CD14-positive monocyte (primary cell): ENCODE data around the gene BRIP1. TPM values are rescaled to one million over a fixed set of nuclear protein-coding genes. Genes with fewer than 3 reads are reported as not detected.

Experiments used
- DNase-seq, 3 donors: peaks; one replicate each; pipeline ENCODE4 v3.0.0-alpha.2; 2011 to 2022
- H2AFZ ChIP-seq: 2 replicates; pipeline ENCODE4 v1.6.0; 2012; ENCODE audit warnings: mild to moderate bottlenecking, low read depth, low read length, inconsistent platforms; ENCODE audit not compliant: insufficient read depth, poor library complexity, severe bottlenecking
- H3K27ac ChIP-seq, 2 donors: 1 replicate in 1 of 2; 2 replicates in 1 of 2; pipeline ENCODE4 v1.5.1; 2012 to 2013; ENCODE audit warnings: low read length in 2 of 2, control low read depth in 1 of 2, inconsistent platforms in 1 of 2, low read depth in 1 of 2, mild to moderate bottlenecking in 1 of 2
- H3K27me3 ChIP-seq, 2 donors: one replicate each; pipeline versions ENCODE4 v1.6.0 to v1.6.1; 2011 to 2013; ENCODE audit warnings: low read length in 2 of 2; ENCODE audit not compliant: control insufficient read depth in 2 of 2, insufficient read depth in 2 of 2
- H3K36me3 ChIP-seq, 2 donors: replicated peaks in 1 of 2; 1 replicate in 1 of 2; 2 replicates in 1 of 2; pipeline versions ENCODE4 v1.5.1 to v1.6.1; 2012 to 2013; ENCODE audit warnings: low read length in 2 of 2, control low read depth in 1 of 2, inconsistent platforms in 1 of 2, mild to moderate bottlenecking in 1 of 2; ENCODE audit not compliant: insufficient read depth in 2 of 2, control insufficient read depth in 1 of 2
- H3K4me1 ChIP-seq, 2 donors: 1 replicate in 1 of 2; 2 replicates in 1 of 2; pipeline versions ENCODE4 v1.5.1 to v1.6.1; 2012 to 2013; ENCODE audit warnings: low read length in 2 of 2, control low read depth in 1 of 2, inconsistent platforms in 1 of 2, mild to moderate bottlenecking in 1 of 2, moderate library complexity in 1 of 2; ENCODE audit not compliant: insufficient read depth in 2 of 2, control insufficient read depth in 1 of 2
- H3K4me2 ChIP-seq: replicated peaks from 2 replicates; pipeline ENCODE3; 2012; ENCODE audit warnings: low read length, moderate library complexity, mild to moderate bottlenecking; ENCODE audit not compliant: poor library complexity, severe bottlenecking; ENCODE audit errors: extremely low read depth
- H3K4me3 ChIP-seq, 3 experiments: fragments of 200-600 bp in 1 of 3; sonication (generic) in 1 of 3; replicated peaks in 1 of 3; 1 replicate in 2 of 3; 2 replicates in 1 of 3; pipeline ENCODE4 v1.5.1; 2011 to 2013; ENCODE audit warnings: low read length in 3 of 3, mild to moderate bottlenecking in 3 of 3, control low read depth in 2 of 3, low read depth in 2 of 3, inconsistent platforms in 1 of 3, moderate library complexity in 1 of 3
- H3K79me2 ChIP-seq: 2 replicates; pipeline ENCODE4 v1.6.0; 2012; ENCODE audit warnings: mild to moderate bottlenecking, control low read depth, inconsistent platforms, low read length, moderate library complexity; ENCODE audit not compliant: insufficient read depth
- H3K9ac ChIP-seq: 2 replicates; pipeline ENCODE4 v1.6.0; 2017; ENCODE audit warnings: low read length, mild to moderate bottlenecking; ENCODE audit not compliant: insufficient read depth, poor library complexity, severe bottlenecking
- H3K9me3 ChIP-seq, 2 donors: replicated peaks in 1 of 2; 1 replicate in 1 of 2; 2 replicates in 1 of 2; pipeline versions ENCODE4 v1.5.1 to v1.6.1; 2012 to 2013; ENCODE audit warnings: low read length in 2 of 2, control low read depth in 1 of 2; ENCODE audit not compliant: control insufficient read depth in 1 of 2, insufficient read depth in 1 of 2
- H4K20me1 ChIP-seq: 2 replicates; pipeline ENCODE4 v1.6.0; 2012; ENCODE audit warnings: mild to moderate bottlenecking, low read length, control low read depth, moderate library complexity; ENCODE audit not compliant: insufficient read depth
- H3K27ac Mint-ChIP-seq, 7 donors: one replicate each; pipeline ENCODE4 v1.8.0; 2020; ENCODE audit warnings: mild to moderate bottlenecking in 7 of 7, mixed read lengths in 7 of 7, moderate library complexity in 6 of 7, inconsistent platforms in 2 of 7
- H3K27me3 Mint-ChIP-seq, 3 donors: one replicate each; pipeline ENCODE4 v1.8.0; 2021 to 2022; ENCODE audit warnings: low read depth in 3 of 3, mild to moderate bottlenecking in 3 of 3, mixed read lengths in 3 of 3, moderate library complexity in 3 of 3, inconsistent platforms in 1 of 3
- H3K36me3 Mint-ChIP-seq, 2 donors: one replicate each; pipeline ENCODE4 v1.8.0; 2020; ENCODE audit warnings: mixed read lengths in 2 of 2, inconsistent platforms in 1 of 2, mild to moderate bottlenecking in 1 of 2
- H3K4me1 Mint-ChIP-seq: one replicate; pipeline ENCODE4 v1.8.0; 2020; ENCODE audit warnings: mild to moderate bottlenecking, mixed read lengths
- H3K4me3 Mint-ChIP-seq, 2 donors: one replicate each; pipeline ENCODE4 v1.8.0; 2020; ENCODE audit warnings: mild to moderate bottlenecking in 2 of 2, mixed read lengths in 2 of 2, moderate library complexity in 1 of 2
- H3K9me3 Mint-ChIP-seq, 7 donors: one replicate each; pipeline ENCODE4 v1.8.0; 2020 to 2022; ENCODE audit warnings: mixed read lengths in 7 of 7, mild to moderate bottlenecking in 6 of 7, moderate library complexity in 6 of 7, inconsistent platforms in 2 of 7
- CTCF ChIP-seq: fragments of 200-600 bp; IDR thresholded peaks from one replicate; pipeline ENCODE4 v1.8.0; 2022; ENCODE audit warnings: antibody characterized with exemption, mild to moderate bottlenecking
- WGBS: methylation state at CpG from one replicate; pipeline ENCODE4 v1.1.5; 2013; ENCODE audit warnings: missing lambda C conversion rate; ENCODE audit not compliant: insufficient coverage; 5-methylcytosine and 5-hydroxymethylcytosine counted together
- intact Hi-C, 2 donors: fragments of 100-400 bp; cut with micrococcal nuclease; formaldehyde crosslinking; loops; one replicate each; pipeline versions ENCODE4 v1.15.0 to v1.15.1; 2023
- polyA plus RNA-seq, 3 donors: library from polyadenylated mRNA; depleted of rRNA in 1 of 3; unstranded in 2 of 3; stranded (reverse) in 1 of 3; fragments of 300-500 nt in 2 of 3; fragments of >200 nt in 1 of 3; fragmentation: Illumina TruSeq in 2 of 3; gene quantifications; 1 replicate in 2 of 3; 2 replicates in 1 of 3; pipeline ENCODE4 v1.2.3, GENCODE V29; 2012 to 2021

The BRIP1 gene
- polyA plus RNA-seq, 3 donors, result 0.11 to 0.12 TPM; not detected in 1

GRCh38 chr17:61806081-61806828, 57.1 kb downstream of the BRIP1 start:
- H3K4me2 ChIP-seq, result no peak overlapping the region
- H3K36me3 ChIP-seq, result peaks cover 0 to 4% of the 10 kb centered on the region in 2 donors
- peak overlapping the region in 1 of 2 donors; percentile 11 for H3K27ac ChIP-seq
- no peaks in the 10 kb centered on the region for H4K20me1 ChIP-seq
- 96% methylated on average over 3 of the region's 7 CpGs for WGBS
- Mint-ChIP-seq H3K9me3 (no peaks in the 10 kb centered on the region), H3K36me3 (peaks cover 3 to 7% of the 10 kb centered on the region in 2 donors), H3K4me3 (no peak overlapping the region), H3K27ac (peak overlapping the region in 1 of 7 donors; percentile 33), H3K4me1 (peaks cover 13% of the 10 kb centered on the region), H3K27me3 (no peaks in the 10 kb centered on the region)
- DNase-seq, result no peak
- no peak overlapping the region for H3K4me3 ChIP-seq
- TF ChIP-seq CTCF, result no peak
- no peak overlapping the region for H3K9ac ChIP-seq
- H3K4me1 ChIP-seq, result peaks cover 6 to 11% of the 10 kb centered on the region in 2 donors
- no peaks in the 10 kb centered on the region for H3K9me3 ChIP-seq
- no peaks in the 10 kb centered on the region for H3K79me2 ChIP-seq
- H2AFZ ChIP-seq, result no peak overlapping the region
- intact Hi-C loops, result no loop called here
- no peaks in the 10 kb centered on the region for H3K27me3 ChIP-seq

- no peak overlapping the region for H3K4me3 ChIP-seq
- Mint-ChIP-seq H3K4me1 (peaks cover 10% of the 10 kb centered on the region), H3K27me3 (no peaks in the 10 kb centered on the region), H3K36me3 (peaks cover 3 to 7% of the 10 kb centered on the region in 2 donors), H3K4me3 (no peak overlapping the region), H3K9me3 (no peaks in the 10 kb centered on the region), H3K27ac (no peak overlapping the region)
- H3K27ac ChIP-seq, result no peak overlapping the region
- no CpG with 5 or more reads among the region's 1 CpG for WGBS
- no peak for TF ChIP-seq CTCF
- H3K9ac ChIP-seq, result no peak overlapping the region
- intact Hi-C loops, result no loop called here
- peaks cover 0 to 4% of the 10 kb centered on the region in 2 donors for H3K36me3 ChIP-seq
- no peaks in the 10 kb centered on the region for H3K27me3 ChIP-seq
- H4K20me1 ChIP-seq, result no peaks in the 10 kb centered on the region
- H3K79me2 ChIP-seq, result no peaks in the 10 kb centered on the region
- H3K4me2 ChIP-seq, result no peak overlapping the region
- H3K4me1 ChIP-seq, result peaks cover 6 to 11% of the 10 kb centered on the region in 2 donors
- H3K9me3 ChIP-seq, result no peaks in the 10 kb centered on the region
- H2AFZ ChIP-seq, result peak overlapping the region; percentile 17
- no peak for DNase-seq
Measured at GRCh38 chr17:61805399-61805798, 57.9 kb downstream of the BRIP1 start.
